GM12878 (cell line): ENCODE results near the gene BCAP29. TPM values are rescaled to one million over a fixed set of nuclear protein-coding genes. Genes with fewer than 3 reads are reported as not detected.
A peak's percentile ranks its signal among the peaks of the same experiment; 100 is the strongest.

Experiments
- ATF2 ChIP-seq: IDR thresholded peaks from 2 replicates; pipeline ENCODE4 v1.6.1; 2012; ENCODE audit warnings: low read length, inconsistent platforms
- BRCA1 ChIP-seq: IDR thresholded peaks from 2 replicates; pipeline ENCODE4 v1.6.1; 2011; ENCODE audit warnings: low read depth, low read length, improper control_type of control experiment
- CHD1 ChIP-seq: IDR thresholded peaks from 2 replicates; pipeline ENCODE4 v1.6.1; 2012; ENCODE audit warnings: low read depth, low read length, improper control_type of control experiment
- ELK1 ChIP-seq: IDR thresholded peaks from 2 replicates; pipeline ENCODE4 v1.6.1; 2012; ENCODE audit warnings: low read depth, low read length, improper control_type of control experiment
- EP300 ChIP-seq, 2 experiments: fragments of 150-350 bp in 1 of 2; IDR thresholded peaks; 2 replicates each; pipeline ENCODE4 v1.6.1; 2011 to 2012; ENCODE audit warnings: low read depth in 2 of 2, low read length in 2 of 2, borderline replicate concordance in 1 of 2, improper control_type of control experiment in 1 of 2, inconsistent platforms in 1 of 2; ENCODE audit not compliant: control insufficient read depth in 1 of 2
- HCFC1 ChIP-seq: fragments of 150-350 bp; IDR thresholded peaks from 2 replicates; pipeline ENCODE4 v1.6.1; 2014; ENCODE audit warnings: low read length
- JUND ChIP-seq: IDR thresholded peaks from 2 replicates; pipeline ENCODE4 v1.6.1; 2012; ENCODE audit warnings: low read depth, mild to moderate bottlenecking, low read length, improper control_type of control experiment, moderate library complexity
- KDM1A ChIP-seq: fragments of 200-600 bp; sonication (generic); IDR thresholded peaks from 2 replicates; pipeline ENCODE4 v1.6.1; 2016; ENCODE audit warnings: borderline replicate concordance
- LARP7 ChIP-seq: fragments of 450-650 bp; IDR thresholded peaks from 2 replicates; pipeline ENCODE4 v1.6.1; 2017; ENCODE audit warnings: mild to moderate bottlenecking
- MYC ChIP-seq: IDR thresholded peaks from 2 replicates; pipeline ENCODE4 v1.6.1; 2011; ENCODE audit warnings: mild to moderate bottlenecking, low read length, moderate library complexity, inconsistent platforms; ENCODE audit not compliant: insufficient read depth, insufficient replicate concordance, insufficient read length, severe bottlenecking
- RAD51 ChIP-seq: fragments of 450-650 bp; IDR thresholded peaks from 2 replicates; pipeline ENCODE4 v1.6.1; 2016; ENCODE audit warnings: moderate library complexity, mild to moderate bottlenecking, inconsistent platforms
- RCOR1 ChIP-seq: conservative IDR thresholded peaks from 2 replicates; pipeline ENCODE4 v1.6.1; 2012; ENCODE audit warnings: low read depth, low read length, improper control_type of control experiment
- RFX5 ChIP-seq: IDR thresholded peaks from 2 replicates; pipeline ENCODE4 v1.6.1; 2011; ENCODE audit warnings: low read depth, low read length, improper control_type of control experiment
- SP1 ChIP-seq: IDR thresholded peaks from one replicate; pipeline ENCODE4 v1.6.1; 2011; ENCODE audit warnings: low read depth, low read length
- SREBF1 ChIP-seq: IDR thresholded peaks from 2 replicates; pipeline ENCODE4 v1.6.1; 2012; ENCODE audit warnings: mild to moderate bottlenecking, low read length
- SREBF2 ChIP-seq: IDR thresholded peaks from 2 replicates; pipeline ENCODE4 v1.6.1; 2012; ENCODE audit warnings: mild to moderate bottlenecking, low read length
- SUPT20H ChIP-seq: IDR thresholded peaks from 2 replicates; pipeline ENCODE4 v1.6.1; 2011; ENCODE audit warnings: low read depth, mild to moderate bottlenecking, low read length, moderate library complexity, borderline replicate concordance; ENCODE audit not compliant: control insufficient read depth
- SUZ12 ChIP-seq: fragments of 200-600 bp; sonication (generic); IDR thresholded peaks from one replicate; pipeline ENCODE4 v1.6.1; 2018; ENCODE audit warnings: antibody characterized with exemption, mild to moderate bottlenecking; ENCODE audit not compliant: unreplicated experiment
- YBX1 ChIP-seq: fragments of 450-650 bp; IDR thresholded peaks from 2 replicates; pipeline ENCODE4 v1.6.1; 2016; ENCODE audit warnings: antibody characterized with exemption
- ZBTB40 ChIP-seq: fragments of 450-650 bp; IDR thresholded peaks from 2 replicates; pipeline ENCODE4 v1.6.1; 2016; ENCODE audit warnings: mild to moderate bottlenecking, moderate library complexity, borderline replicate concordance
- ZNF217 ChIP-seq: fragments of 450-650 bp; IDR thresholded peaks from 2 replicates; pipeline ENCODE4 v1.6.1; 2017; ENCODE audit warnings: antibody characterized with exemption, mild to moderate bottlenecking
- polyA plus RNA-seq, 11 experiments: library from polyadenylated mRNA; depleted of rRNA in 4 of 11; unstranded in 6 of 11; stranded (reverse) in 5 of 11; fragments of >200 nt; fragmentation: Nextera tagmentation in 4 of 11; fragmentation: Illumina TruSeq in 1 of 11; extraction: Ambion mirVana in 4 of 11; extraction: Trizol in 1 of 11; gene quantifications; 1 replicate in 1 of 11; 2 replicates in 10 of 11; pipeline versions ENCODE4 v1.2.1 to v1.2.3, GENCODE V29; 2011 to 2016; ENCODE audit warnings: inconsistent platforms in 2 of 11, missing spikeins in 2 of 11, low read depth in 1 of 11
- total RNA-seq, 4 experiments: library from RNA; depleted of rRNA in 3 of 4; stranded (reverse); fragments of >200 nt in 3 of 4; fragmentation: Illumina TruSeq in 1 of 4; extraction: Trizol in 1 of 4; gene quantifications; 2 replicates each; pipeline versions ENCODE4 v1.2.1 to v1.2.3, GENCODE V29; 2013 to 2021
- TF ChIP-seq, protein P1 (sequence below), 3 experiments: IDR thresholded peaks in 2 of 3; conservative IDR thresholded peaks in 1 of 3; 2 replicates each; pipeline ENCODE4 v1.5.1; 2011; ENCODE audit warnings: low read depth in 3 of 3, low read length in 3 of 3, mild to moderate bottlenecking in 3 of 3, control low read depth in 2 of 3, moderate library complexity in 2 of 3, inconsistent platforms in 1 of 3, mixed read lengths in 1 of 3; ENCODE audit not compliant: control insufficient read depth in 2 of 3, insufficient read depth in 1 of 3; ENCODE audit errors: extremely low read depth in 1 of 3

Gene BCAP29
- total and polyA plus RNA-seq, 10 of the 15 experiments (the other 5 are each of a cell fraction or from before 2014, with no cell fraction given) = 26.5 to 58.5 (median 34.8) TPM

GRCh38 chr7:107563775-107564552 is 16.1 kb upstream of the BCAP29 start, which contains the start of the genes COG5 and DUS4L (continued):
- TF ChIP-seq, protein P1, sequence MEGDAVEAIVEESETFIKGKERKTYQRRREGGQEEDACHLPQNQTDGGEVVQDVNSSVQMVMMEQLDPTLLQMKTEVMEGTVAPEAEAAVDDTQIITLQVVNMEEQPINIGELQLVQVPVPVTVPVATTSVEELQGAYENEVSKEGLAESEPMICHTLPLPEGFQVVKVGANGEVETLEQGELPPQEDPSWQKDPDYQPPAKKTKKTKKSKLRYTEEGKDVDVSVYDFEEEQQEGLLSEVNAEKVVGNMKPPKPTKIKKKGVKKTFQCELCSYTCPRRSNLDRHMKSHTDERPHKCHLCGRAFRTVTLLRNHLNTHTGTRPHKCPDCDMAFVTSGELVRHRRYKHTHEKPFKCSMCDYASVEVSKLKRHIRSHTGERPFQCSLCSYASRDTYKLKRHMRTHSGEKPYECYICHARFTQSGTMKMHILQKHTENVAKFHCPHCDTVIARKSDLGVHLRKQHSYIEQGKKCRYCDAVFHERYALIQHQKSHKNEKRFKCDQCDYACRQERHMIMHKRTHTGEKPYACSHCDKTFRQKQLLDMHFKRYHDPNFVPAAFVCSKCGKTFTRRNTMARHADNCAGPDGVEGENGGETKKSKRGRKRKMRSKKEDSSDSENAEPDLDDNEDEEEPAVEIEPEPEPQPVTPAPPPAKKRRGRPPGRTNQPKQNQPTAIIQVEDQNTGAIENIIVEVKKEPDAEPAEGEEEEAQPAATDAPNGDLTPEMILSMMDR (IDR thresholded peaks at IDR 0.05 in 2 of 3, conservative IDR thresholded peaks at IDR 0.05 in 1 of 3; ENCODE audit: control insufficient read depth in 2 of 3, extremely low read depth in 1 of 3, insufficient read depth in 1 of 3, low read depth in 3 of 3, low read length in 3 of 3) = no peak
- TF ChIP-seq BRCA1 (no peak), ELK1 (no peak), SUZ12 (no peak), RAD51 (no peak), JUND (peak; percentile 66; the same call in 1 of the 2 replicates), SREBF1 (peak; percentile 60), RCOR1 (no peak; the same call in 1 of the 2 replicates), ZNF217 (no peak), HCFC1 (peak; percentile 64), ATF2 (no peak), SUPT20H (no peak), RFX5 (no peak), ZBTB40 (no peak), SREBF2 (no peak), YBX1 (no peak), SP1 (peak; percentile 80), CHD1 (peak; percentile 91; the same call in 1 of the 2 replicates), LARP7 (peak; percentile 52; the same call in 1 of the 2 replicates), MYC (no peak), KDM1A (no peak), EP300 (IDR thresholded peaks at IDR 0.05; ENCODE audit: borderline replicate concordance in 1 of 2, control insufficient read depth in 1 of 2, low read depth in 2 of 2, low read length in 2 of 2) (no peak)
